Vagina (tissue), 2 donors: ENCODE results near the gene ACAT1.
"Not testable (repeated sequence)": the region's sequence is repeated elsewhere in the genome, so short reads cannot be mapped to it uniquely, and the experiment has no call there.

Source experiments
- POLR2A ChIP-seq, 2 donors: fragments of 450-650 bp; IDR thresholded peaks; one replicate each; pipeline ENCODE4 v1.6.1; 2017; ENCODE audit warnings: antibody characterized with exemption in 2 of 2, mild to moderate bottlenecking in 2 of 2, moderate library complexity in 2 of 2
- POLR2AphosphoS5 ChIP-seq, 2 donors: sonication (generic); formaldehyde crosslinking; IDR thresholded peaks; one replicate each; pipeline ENCODE4 v1.9.0; 2017; ENCODE audit warnings: antibody characterized with exemption in 2 of 2, mild to moderate bottlenecking in 2 of 2, low read depth in 1 of 2; ENCODE audit not compliant: insufficient read depth in 1 of 2
- TF ChIP-seq, protein P1 (sequence below), 3 experiments: fragments of 450-650 bp in 2 of 3; fragments of 200-600 bp in 1 of 3; sonication (generic) in 1 of 3; IDR thresholded peaks; one replicate each; pipeline ENCODE4 v1.5.1; 2017 to 2019; ENCODE audit warnings: antibody characterized with exemption in 3 of 3, mild to moderate bottlenecking in 2 of 3, moderate library complexity in 2 of 3

DNA sequence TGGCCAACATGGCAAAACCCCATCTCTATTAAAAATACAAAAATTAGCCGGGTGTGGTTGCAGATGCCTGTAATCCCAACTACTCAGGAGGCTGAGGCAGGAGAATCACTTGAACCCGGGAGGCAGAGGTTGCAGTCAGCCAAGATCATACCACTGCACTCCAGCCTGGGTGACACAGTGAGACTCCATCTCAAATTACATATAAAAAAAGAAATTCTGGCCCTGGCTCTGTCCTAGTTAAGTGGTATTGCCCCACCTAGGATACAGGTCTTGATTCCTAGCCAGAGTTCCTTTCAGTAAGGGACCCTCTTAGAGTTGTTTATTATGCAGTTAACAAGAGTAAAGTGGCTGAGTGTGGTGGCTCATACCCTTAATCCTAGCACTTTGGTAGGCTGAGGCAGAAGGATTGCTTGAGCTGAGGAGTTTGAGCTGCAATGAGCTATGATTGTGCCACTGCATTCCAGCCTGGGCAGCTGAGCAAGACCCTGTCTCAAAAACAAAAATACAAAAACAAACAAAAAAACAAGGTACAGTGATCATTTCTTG, 11.7 kb downstream of the ACAT1 start:
- TF ChIP-seq, protein P1, sequence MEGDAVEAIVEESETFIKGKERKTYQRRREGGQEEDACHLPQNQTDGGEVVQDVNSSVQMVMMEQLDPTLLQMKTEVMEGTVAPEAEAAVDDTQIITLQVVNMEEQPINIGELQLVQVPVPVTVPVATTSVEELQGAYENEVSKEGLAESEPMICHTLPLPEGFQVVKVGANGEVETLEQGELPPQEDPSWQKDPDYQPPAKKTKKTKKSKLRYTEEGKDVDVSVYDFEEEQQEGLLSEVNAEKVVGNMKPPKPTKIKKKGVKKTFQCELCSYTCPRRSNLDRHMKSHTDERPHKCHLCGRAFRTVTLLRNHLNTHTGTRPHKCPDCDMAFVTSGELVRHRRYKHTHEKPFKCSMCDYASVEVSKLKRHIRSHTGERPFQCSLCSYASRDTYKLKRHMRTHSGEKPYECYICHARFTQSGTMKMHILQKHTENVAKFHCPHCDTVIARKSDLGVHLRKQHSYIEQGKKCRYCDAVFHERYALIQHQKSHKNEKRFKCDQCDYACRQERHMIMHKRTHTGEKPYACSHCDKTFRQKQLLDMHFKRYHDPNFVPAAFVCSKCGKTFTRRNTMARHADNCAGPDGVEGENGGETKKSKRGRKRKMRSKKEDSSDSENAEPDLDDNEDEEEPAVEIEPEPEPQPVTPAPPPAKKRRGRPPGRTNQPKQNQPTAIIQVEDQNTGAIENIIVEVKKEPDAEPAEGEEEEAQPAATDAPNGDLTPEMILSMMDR (IDR thresholded peaks at IDR 0.05): not testable (repeated sequence)
- not testable (repeated sequence) for TF ChIP-seq POLR2AphosphoS5 (IDR thresholded peaks at IDR 0.05; ENCODE audit: insufficient read depth in 1 of 2, low read depth in 1 of 2); POLR2A (IDR thresholded peaks at IDR 0.05)
